Colon (tissue), 2 donors: ENCODE results near the gene HPCAL1.

Experiments used
- FAIRE-seq: peaks from 2 replicates; lab custom pipeline; 2012; peaks lifted over from hg19 to GRCh38; lab: Jason Lieb, UNC
- donor health status: control.
- donor health status: control.

The HPCAL1 gene

DNA sequence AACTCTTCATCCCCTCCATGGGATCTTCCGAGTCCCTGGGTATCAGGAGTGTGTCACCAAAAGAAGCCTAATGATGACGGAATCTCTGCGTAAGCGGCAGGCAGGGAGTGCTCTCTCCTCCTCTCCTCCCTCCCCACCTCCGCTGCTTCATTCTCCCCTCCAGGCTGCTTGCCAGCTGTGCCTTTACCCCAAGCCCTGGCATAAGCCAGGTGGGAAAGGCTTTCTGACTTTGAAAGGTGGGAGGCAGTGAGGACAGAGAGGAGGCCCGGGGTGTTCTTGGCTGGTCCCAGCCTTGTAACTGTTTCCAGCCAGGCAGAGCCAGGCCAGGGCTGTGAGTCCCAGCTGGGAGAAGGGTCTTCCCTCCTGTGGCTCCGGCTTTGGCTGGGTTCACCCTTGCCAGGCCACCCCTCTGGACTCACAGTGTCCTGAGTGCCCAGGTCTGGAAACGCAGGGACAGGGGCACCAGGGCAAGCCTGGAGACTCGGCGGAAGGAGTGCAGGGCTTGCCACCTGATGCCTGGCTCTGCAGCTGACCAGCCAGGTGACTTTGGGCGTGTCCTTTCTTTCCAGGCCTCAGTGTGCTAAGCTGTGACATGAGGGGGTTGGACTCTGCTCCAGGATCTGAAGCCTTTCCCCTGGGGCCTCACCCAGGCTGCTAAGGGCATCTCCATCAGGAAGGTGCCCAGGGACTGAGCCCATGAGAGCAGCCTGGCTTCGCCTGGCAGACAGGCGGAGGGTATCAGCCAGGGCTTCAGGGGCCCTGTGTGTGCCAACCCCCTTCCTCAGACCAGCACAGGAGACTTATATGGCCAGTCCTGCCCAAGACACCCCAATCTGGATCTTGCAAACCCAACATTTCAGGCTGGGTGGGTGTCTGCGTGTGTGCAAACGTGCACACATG is 32.7 kb upstream of the HPCAL1 start:
- no peak for FAIRE-seq

DNA sequence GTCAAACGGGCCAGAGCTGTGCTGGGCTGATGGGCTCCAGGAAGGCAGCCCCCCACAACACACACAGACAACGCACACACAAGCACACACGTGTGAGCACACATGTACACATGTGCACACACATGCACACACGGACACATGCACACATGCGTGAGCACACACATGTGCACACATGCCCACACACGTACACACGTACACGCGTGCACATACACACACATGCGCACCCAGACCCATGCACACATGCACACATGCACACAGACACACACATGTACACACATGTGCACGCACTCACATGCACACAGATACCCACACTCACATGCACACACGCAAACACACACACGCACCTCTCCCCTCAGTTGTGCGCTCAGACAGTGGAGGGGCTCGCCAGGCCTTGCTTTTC is 31.2 kb upstream of the HPCAL1 start:
- no peak for FAIRE-seq

GRCh38 chr2:10271946-10272345 is 30.8 kb upstream of the HPCAL1 start:
- no peak for FAIRE-seq

DNA sequence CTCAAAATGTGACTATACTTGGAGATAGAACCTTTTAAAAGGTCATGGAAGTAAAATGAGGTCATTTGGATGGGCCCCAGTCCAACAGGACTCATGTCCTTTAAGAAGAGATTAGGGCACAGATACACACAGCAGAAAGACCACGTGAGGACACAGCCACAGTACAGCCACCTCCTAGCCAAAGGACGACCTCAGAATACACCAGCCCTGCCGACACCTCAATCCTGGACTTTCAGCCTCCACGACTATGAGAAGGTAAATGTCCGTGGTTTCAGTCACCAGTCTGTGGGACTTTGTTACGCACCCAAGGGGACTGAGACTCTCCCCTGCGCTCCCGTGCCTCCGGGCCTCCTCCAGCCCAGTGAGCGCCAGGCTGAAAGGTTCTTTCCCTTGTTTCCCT is 30.2 kb upstream of the HPCAL1 start:
- FAIRE-seq: no peak

GRCh38 chr2:10273215-10274175 is 29.2 kb upstream of the HPCAL1 start:
- FAIRE-seq: no peak

- FAIRE-seq: no peak
Observed at GRCh38 chr2:10274376-10274775, 28.3 kb upstream of the HPCAL1 start.

DNA sequence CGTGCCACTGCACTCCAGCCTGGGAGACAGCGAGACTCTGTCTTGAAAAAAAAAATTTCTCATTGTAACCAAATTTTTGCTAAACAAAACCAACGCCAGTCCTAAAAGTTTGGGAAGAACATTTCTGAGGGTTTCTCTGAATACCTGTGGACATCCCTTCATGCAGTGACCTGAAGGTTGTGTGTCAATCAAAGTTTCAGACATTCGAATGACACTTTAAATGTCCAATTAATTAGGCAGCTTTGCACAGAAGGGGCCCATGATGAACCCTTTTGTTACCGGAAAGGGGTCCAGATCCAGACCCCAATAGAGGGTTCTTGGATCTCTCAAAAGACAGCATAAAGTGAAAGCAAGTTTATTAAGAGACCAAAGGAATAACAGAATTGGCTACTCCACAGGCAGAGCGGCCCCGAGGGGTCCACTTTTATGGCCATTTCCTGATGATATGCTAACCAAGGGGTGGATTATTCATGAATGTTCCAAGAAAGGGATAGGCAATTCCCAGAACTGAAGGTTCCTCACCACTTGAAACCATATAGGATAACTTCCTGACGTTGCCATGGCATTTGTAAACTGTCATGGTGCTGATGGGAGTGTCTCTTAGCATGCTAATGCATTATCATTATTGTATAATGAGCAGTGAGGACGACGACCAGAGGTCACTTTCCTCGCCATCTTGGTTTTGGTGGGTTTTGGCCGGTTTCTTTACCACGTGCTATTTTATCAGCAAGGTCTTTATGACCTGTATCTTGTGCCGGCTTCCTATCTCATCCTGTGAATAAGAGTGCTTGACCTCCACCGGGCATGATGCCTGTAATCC is 27.5 kb upstream of the HPCAL1 start:
- no peak for FAIRE-seq

GRCh38 chr2:10276481-10277292 is 26.0 kb upstream of the HPCAL1 start:
- no peak for FAIRE-seq

DNA sequence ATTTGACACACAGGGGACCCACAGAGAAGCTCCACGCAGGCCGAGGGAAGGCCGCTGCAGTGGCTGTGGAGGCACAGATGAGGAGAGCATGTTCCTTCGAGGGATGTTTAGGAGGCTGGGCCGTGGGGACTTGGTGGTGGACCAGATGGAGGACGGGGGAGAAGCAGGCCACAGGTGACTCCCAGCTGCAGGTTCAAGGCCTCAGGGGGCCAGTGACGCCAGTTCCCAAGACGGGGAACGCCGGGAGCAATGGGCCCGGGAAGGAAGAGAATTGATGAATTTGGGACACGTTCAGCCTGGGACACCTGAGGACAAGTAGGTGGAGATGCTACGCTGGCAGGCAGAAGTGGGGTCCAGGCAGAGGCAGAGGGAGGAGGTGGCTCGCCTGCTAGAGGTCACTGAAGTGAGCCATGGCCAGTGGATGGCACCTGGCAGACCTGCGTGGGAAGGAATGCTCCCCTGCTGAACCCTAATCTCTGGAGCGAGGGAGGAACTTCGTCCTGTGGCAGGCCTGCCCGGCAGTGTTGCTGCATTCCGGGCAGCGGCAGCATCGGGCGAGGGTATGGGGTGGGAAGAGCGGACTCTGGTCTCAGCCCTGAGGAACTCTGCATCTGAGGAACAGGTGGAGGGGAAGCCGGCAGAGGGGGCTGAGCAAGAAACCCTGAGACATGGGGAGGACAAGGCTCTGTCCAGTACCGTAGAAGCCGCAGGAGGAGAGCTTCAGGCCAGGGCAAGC is 25.2 kb upstream of the HPCAL1 start:
- FAIRE-seq: no peak

GRCh38 chr2:10278029-10278762 is 24.5 kb upstream of the HPCAL1 start:
- FAIRE-seq: no peak

DNA sequence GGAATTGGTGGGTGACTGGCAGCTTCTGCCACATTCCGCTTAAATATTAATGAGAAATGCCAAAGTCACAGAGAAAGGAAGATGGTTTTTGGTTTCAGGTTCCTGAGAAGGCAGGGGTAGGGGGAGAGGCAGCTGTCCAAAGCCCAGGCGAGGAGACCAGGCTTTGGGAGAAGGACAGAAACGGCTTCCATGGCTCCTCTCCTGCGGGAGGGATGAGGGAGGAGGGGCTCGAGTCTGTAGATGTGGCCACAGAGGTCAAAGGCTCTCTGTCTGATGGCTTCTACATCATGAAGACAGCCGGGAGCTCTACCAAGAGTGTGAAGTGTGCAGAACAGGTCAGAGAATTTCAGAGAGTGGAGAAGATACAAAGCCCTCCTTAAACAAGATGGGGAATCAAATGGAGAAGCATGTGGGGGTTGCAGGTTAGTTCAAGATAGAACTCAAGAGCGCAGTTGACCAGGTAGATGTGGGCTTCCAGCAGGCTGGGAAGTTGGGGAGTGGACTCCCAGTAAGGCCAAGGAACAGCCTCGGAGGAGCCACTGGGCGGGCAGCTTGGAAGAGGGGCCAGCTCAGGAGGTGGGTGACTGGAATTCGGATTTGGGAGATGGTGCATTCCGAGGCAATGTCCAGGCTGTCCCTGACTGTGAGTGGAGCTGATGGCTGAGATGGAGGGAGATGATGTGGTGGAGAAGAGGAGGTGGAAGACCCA is 23.8 kb upstream of the HPCAL1 start:
- no peak for FAIRE-seq

DNA sequence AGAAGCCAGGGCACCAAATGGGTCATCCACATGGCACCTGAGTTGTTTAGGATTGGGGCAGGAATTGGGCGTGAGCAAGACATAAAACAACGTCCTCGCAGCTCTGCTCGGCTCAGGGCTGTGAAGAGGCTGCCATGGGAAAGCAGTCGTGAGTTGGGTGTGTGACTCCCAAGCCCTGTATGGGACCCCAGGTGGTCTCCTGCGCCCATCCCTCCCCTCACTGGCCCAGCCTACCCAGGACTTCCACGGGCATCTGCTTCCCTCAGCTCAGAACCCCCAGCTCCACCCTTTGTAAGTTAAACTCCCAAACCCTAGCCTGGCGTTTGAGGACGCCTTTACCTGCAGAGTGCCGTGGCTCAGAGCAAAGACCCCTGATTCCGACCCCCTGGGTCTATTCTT is 23.2 kb upstream of the HPCAL1 start:
- no peak for FAIRE-seq

DNA sequence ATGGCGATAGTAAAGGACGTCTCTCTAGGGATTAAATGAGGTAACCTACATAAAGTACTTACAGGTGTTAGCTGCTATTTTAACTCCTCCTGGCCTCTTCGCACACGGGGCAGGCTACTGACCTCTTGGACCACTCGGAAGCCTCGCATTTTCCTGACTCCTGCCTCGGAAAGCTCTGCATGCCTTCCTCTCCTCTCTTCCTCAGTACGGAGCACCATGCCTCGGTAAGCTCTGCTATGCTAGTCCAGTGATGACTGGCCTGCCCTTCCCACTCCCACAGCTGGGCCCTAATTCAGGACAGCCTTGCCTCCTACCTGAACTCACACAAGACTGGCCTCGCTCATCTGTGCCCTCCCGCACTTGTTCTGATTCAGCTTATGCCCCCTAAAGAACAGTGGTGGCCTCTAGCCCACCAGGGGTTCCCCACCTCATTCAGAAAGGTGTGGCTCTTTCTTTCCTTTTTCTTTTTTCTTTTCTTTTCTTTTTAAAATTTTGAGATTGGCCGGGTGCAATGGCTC is 22.7 kb upstream of the HPCAL1 start:
- no peak for FAIRE-seq

GRCh38 chr2:10281891-10282290 is 20.8 kb upstream of the HPCAL1 start:
- no peak for FAIRE-seq

- no peak for FAIRE-seq
Observed at GRCh38 chr2:10282611-10283105, 20.0 kb upstream of the HPCAL1 start.

DNA sequence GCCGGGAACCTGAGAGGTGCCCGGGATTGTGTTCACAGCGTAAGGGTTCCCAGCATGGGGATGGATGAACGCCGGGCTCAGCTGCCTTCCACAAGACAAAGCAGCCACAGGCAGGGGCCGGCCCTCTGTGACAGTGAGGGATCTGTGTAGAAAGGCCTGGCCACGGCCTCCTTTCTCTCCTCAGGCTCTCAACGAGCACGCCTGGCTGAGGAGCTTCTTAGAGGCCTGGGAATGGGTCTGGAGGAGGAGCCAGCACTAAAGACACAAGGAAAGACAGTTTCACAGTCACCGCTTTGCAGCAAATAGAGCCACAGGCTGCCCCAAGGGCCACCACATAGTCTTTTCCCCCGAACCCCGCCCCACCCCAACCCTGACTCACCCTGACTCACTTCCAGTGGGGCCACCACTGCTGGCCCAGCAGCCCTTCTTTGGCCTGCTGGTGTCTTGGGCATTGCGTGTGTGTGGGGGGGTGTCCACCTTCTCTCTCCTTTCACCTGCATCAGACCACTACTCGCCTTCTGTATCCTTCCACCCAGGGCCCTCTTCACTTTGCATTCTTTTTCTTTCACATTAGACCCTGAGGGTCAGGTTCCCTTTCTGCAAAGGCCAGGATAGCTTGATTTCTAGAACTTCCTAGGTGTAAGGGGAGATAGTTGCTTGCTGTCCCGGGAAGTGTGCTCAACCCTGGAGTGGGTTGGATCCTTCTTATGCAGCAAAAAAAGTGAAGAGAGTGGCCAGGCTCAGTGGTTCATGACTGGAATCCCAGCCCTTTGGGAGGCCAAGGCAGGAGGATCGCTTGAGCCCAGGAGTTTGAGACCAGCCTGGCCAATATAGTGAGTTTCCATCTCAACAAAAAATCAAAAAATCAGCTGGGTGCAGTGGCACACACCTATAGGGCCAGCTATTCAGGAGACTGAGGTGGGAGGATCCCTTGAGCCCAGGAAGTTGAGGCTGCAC is 19.3 kb upstream of the HPCAL1 start:
- FAIRE-seq: no peak

GRCh38 chr2:10284108-10284870 is 18.4 kb upstream of the HPCAL1 start:
- no peak for FAIRE-seq
